Testis (tissue), 2 donors: ENCODE measurements around the gene EPN3.

Source experiments
- CTCF ChIP-seq, 3 experiments: fragments of 450-650 bp in 2 of 3; fragments of 200-600 bp in 1 of 3; sonication (generic) in 1 of 3; IDR thresholded peaks; one replicate each; pipeline ENCODE4 v1.5.1; 2016 to 2019; ENCODE audit warnings: antibody characterized with exemption in 3 of 3, mild to moderate bottlenecking in 2 of 3, moderate library complexity in 1 of 3
- POLR2A ChIP-seq: fragments of 450-650 bp; IDR thresholded peaks from one replicate; pipeline ENCODE4 v1.6.1; 2017; ENCODE audit warnings: antibody characterized with exemption, mild to moderate bottlenecking, moderate library complexity

GRCh38 chr17:50566886-50567285 lies 34.4 kb downstream of the EPN3 start:
- no peak for TF ChIP-seq CTCF (IDR thresholded peaks at IDR 0.05)
- no peak for TF ChIP-seq POLR2A
